Activated T-cell treated with anti-CD3 and anti-CD28 coated beads, Interleukin-2, amount 50 U/mL, for 1 hour (primary cell): ENCODE measurements around the gene GAST.

ENCODE experiments used
- DNase-seq: peaks from one replicate; pipeline ENCODE4 v3.0.0-alpha.2; 2020

The GAST gene

DNA sequence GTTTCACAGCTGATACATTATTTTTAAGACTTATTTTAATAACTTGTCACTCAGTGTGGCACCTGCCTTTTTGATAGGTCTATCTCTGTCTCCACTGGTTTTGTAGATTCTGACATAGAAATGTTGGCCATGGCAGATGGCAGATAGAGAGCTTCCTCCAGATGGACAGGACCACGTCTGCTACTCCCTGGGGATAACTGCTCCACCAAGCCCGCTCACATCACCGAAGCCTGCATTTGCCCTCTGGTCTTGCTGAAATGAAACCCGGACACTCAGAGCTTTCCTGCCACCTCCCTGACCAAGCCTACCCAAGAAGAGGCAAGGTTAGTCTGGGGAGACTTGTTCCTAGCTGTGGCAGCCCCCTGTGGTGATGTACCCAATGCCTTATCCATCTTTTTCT lies 38.7 kb downstream of the GAST start:
- no peak for DNase-seq

DNA sequence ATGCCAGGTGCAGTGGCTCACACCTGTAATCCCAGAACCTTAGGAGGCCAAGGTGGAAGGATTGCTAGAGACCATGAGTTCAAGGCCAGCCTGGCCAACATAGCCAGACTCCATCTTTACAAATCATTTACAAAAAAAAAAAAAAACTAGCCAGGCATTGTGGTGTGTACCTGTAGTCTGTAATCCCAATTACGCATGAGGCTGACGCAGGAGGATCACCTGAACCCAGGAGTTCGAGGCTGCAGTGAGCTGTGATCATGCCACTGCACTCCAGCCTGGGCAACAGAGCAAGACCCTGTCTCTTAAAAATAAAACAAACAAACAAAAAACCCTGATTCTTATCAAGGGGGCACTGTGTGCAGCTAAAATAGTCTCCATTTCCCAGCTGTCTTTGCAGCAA lies 39.2 kb downstream of the GAST start:
- no peak for DNase-seq

DNA sequence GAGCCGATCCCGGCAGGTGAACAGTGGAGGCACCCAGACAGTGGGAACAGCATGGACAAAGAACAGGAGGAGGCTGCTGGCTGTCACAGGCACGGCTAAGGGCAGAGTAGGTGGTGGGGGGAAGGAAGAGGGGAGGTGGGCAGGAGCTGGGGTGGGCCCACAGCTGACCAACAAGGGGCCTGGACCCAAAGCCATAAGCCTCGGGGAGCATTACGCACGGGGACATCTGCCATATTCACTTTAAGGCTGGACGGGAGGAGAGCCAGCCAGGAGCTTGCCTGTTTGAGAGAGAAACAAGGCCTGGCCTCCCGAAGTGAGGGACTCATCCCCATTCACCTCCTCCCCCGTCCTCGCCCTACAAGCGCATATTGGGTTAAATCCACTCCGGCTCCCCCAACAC lies 41.9 kb downstream of the GAST start:
- DNase-seq: no peak

GRCh38 chr17:41758601-41759000 lies 46.5 kb downstream of the GAST start:
- DNase-seq: no peak

DNA sequence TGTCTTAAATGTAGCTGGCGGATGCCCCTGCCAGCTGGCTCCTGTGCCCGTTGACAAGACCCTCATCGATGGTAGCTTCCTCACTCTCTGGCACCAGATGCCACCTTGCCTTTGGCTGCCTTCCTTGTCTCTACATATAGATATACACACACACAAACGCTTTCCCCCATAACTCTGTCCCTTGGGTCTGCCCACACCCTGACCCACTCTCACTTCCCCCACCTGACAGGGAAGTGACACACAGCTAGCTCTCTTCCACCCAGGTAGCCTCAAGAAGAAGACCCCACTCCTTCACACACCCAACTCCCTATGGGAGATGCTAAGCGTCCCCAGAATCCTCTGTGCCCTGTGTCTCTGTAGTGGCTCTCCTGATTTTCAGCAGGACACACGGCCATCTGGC lies 48.7 kb downstream of the GAST start:
- no peak for DNase-seq

DNA sequence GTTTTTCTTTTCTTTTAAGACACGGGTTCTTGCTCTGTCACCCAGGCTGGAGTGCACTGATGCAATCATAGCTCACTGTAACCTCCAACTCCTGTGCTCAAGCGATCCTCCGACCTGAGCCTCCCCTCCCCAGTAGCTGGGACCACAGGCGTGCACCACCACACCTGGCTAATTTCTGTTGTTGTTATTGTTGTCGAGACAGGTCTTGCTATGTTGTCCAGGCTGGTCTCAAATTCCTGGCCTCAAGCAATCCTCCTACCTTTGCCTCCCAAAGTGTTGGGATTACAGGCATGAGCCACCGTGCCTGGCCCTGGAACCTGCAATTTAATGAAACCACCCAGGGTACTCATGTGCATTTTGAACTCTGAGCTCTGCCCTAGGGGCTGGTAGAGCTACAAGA lies 50.3 kb downstream of the GAST start:
- DNase-seq: no peak

GRCh38 chr17:41762841-41763240 lies 50.7 kb downstream of the GAST start:
- DNase-seq: no peak

GRCh38 chr17:41763327-41763726 lies 51.2 kb downstream of the GAST start:
- no peak for DNase-seq
